Activated CD8-positive, alpha-beta T cell treated with anti-CD3 and anti-CD28 coated beads for 36 hours (primary cell): ENCODE measurements around the gene TBL1XR1. TPM values are rescaled to one million over a fixed set of nuclear protein-coding genes. Genes with fewer than 3 reads are reported as not detected.

Source experiments
- ATAC-seq: fragments of 200-7000 bp; cut with Tn5 transposase; one replicate; pipeline ENCODE4 v1.10.0; 2021; ENCODE audit warnings: mild to moderate bottlenecking, moderate library complexity
- CTCF ChIA-PET: fragments of 350-600 bp; sonication (Branson Sonifier 250); formaldehyde crosslinking; loops from one replicate; lab custom pipeline; 2021; ENCODE audit warnings: antibody characterized with exemption; lab: Charles Lee
- POLR2A ChIA-PET: fragments of 350-600 bp; sonication (Branson Sonifier 250); formaldehyde crosslinking; loops from one replicate; lab custom pipeline; 2021; ENCODE audit warnings: antibody characterized with exemption; lab: Charles Lee
- DNase-seq: peaks from one replicate; pipeline ENCODE4 v3.0.0-alpha.2; 2020
- H3K27ac Mint-ChIP-seq: one replicate; pipeline ENCODE4 v1.8.0; 2021; ENCODE audit warnings: mild to moderate bottlenecking, mixed read lengths
- H3K27me3 Mint-ChIP-seq: one replicate; pipeline ENCODE4 v1.8.0; 2021; ENCODE audit warnings: mixed read lengths
- H3K36me3 Mint-ChIP-seq: one replicate; pipeline ENCODE4 v1.8.0; 2021; ENCODE audit warnings: low read depth, mixed read lengths
- H3K4me1 Mint-ChIP-seq: one replicate; pipeline ENCODE4 v1.8.0; 2021; ENCODE audit warnings: low read depth, mixed read lengths
- H3K4me3 Mint-ChIP-seq: one replicate; pipeline ENCODE4 v1.8.0; 2021; ENCODE audit warnings: mild to moderate bottlenecking, moderate library complexity, mixed read lengths
- H3K9me3 Mint-ChIP-seq: one replicate; pipeline ENCODE4 v1.8.0; 2021; ENCODE audit warnings: mixed read lengths
- intact Hi-C: fragments of 100-400 bp; cut with micrococcal nuclease; formaldehyde crosslinking; loops from one replicate; pipeline ENCODE4 v1.10.0; 2022
- total RNA-seq, 2 experiments: library from RNA; stranded (reverse); gene quantifications; one replicate each; pipeline ENCODE4 v1.2.3, GENCODE V29; 2021
- TF ChIP-seq, protein P1 (sequence below): fragments of 200-600 bp; IDR thresholded peaks from one replicate; pipeline ENCODE4 v1.8.0; 2022; ENCODE audit warnings: antibody characterized with exemption, mild to moderate bottlenecking

Gene TBL1XR1
- total RNA-seq, 2 experiments from 2014 or later, result 153 to 158 TPM

DNA sequence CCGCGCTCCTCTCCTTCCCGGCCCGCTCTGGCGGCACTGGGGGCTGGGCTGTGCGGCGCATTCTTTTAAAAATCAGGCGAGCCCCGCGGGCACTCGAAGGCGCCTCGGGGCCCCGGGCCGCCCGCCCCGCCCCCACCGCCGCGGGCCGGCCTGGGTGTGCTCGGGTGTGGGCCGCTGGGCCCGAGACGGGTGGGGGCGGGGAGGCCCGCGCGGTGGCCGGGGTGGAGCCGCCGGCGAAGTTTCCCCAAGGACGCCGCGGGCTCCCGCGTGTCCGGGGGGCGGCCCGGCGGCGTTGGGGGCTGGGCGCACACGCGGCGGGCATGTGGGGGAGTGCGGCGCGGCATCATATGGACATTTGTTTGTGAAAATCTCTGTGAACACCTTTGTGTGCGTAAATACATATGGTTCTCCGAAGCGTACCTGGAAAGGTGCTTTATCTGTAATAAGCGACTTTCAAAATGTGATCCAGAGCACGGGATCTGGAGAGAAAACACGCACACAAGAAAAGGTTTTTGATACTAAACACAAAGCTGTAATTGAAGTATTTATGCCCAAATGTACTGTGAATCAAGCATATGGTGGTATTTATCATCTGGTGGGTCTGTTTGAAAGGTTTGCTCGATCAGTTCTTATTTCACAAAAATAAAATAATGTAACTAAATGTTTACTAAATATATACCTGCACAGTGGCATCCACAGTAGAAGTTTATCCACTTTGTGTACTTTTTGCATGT, 612 bp upstream of the TBL1XR1 start:
- Mint-ChIP-seq H3K4me3 (peak overlapping the region; percentile 73), H3K27ac (peak overlapping the region; percentile 93), H3K27me3 (no peaks in the 10 kb centered on the region), H3K4me1 (peaks cover 52% of the 10 kb centered on the region), H3K9me3 (no peaks in the 10 kb centered on the region), H3K36me3 (peaks cover 23% of the 10 kb centered on the region)
- intact Hi-C loops, result loop anchor here (1.0 to 5.0 kb wide), 4 partner anchors 117 to 162 kb away; no protein-coding TSS in a partner anchor
- POLR2A ChIA-PET, result interaction anchor here (0.6 to 6.5 kb wide), 8 partner anchors 14 to 190 kb away, joined by 3 to 111 read pairs (median 4); no protein-coding TSS in a partner anchor
- peak; percentile 68 for DNase-seq
- peak; percentile 32 for ATAC-seq
- TF ChIP-seq, protein P1, sequence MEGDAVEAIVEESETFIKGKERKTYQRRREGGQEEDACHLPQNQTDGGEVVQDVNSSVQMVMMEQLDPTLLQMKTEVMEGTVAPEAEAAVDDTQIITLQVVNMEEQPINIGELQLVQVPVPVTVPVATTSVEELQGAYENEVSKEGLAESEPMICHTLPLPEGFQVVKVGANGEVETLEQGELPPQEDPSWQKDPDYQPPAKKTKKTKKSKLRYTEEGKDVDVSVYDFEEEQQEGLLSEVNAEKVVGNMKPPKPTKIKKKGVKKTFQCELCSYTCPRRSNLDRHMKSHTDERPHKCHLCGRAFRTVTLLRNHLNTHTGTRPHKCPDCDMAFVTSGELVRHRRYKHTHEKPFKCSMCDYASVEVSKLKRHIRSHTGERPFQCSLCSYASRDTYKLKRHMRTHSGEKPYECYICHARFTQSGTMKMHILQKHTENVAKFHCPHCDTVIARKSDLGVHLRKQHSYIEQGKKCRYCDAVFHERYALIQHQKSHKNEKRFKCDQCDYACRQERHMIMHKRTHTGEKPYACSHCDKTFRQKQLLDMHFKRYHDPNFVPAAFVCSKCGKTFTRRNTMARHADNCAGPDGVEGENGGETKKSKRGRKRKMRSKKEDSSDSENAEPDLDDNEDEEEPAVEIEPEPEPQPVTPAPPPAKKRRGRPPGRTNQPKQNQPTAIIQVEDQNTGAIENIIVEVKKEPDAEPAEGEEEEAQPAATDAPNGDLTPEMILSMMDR, result no peak
- CTCF ChIA-PET, result interaction anchor here (0.7 to 1.7 kb wide), 12 partner anchors 52 to 444 kb away, joined by 3 to 6 read pairs (median 3); no protein-coding TSS in a partner anchor

DNA sequence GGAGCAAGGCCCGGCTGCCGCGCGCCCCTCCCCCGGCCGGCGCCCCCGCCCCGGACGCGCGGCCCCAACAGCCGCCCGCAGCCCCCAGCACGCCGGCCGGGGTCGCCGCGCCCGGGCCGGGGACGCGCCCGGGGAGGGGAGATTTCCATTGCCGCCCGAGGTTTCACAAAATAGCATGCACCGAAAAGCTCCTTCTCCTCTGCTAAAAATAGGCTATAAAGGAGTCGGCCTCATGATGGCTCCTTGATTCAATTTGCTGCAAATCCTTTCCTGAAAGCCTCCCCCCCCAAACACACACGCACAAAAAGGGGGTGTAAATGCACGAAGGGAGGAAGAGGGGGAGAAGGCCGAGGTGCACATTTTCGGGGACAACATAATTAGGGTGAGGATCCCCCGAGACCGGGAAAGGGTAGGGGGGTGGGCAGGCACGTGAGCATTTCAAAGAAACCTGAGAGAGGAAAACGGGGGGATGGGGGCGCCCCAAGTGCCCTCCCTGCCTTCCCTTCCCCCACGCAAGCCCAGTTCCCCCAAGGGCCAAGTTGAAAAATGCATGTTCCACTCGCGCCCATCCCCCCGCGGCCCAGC, 734 bp downstream of the TBL1XR1 start:
- peak; percentile 5 for ATAC-seq
- H3K4me3 Mint-ChIP-seq, result peak overlapping the region; percentile 92
- ChIA-PET POLR2A (interaction anchor here (0.6 to 6.5 kb wide), 13 partner anchors 12 to 482 kb away, joined by 3 to 111 read pairs (median 5); no protein-coding TSS in a partner anchor), CTCF (interaction anchor here (0.6 to 1.2 kb wide), 3 partner anchors 71 to 162 kb away, joined by 3 to 4 read pairs (median 3); no protein-coding TSS in a partner anchor)
- intact Hi-C loops, result loop anchor here (5.0 kb wide), 1 partner anchor 139 kb away; no protein-coding TSS in a partner anchor
- H3K27ac Mint-ChIP-seq, result peak overlapping the region; percentile 99
- peaks cover 46% of the 10 kb centered on the region for H3K4me1 Mint-ChIP-seq
- H3K9me3 Mint-ChIP-seq, result peaks cover 3% of the 10 kb centered on the region
- peak; percentile 79 for DNase-seq
- H3K36me3 Mint-ChIP-seq, result peaks cover 29% of the 10 kb centered on the region
- no peaks in the 10 kb centered on the region for H3K27me3 Mint-ChIP-seq
- TF ChIP-seq, protein P1, result no peak

DNA sequence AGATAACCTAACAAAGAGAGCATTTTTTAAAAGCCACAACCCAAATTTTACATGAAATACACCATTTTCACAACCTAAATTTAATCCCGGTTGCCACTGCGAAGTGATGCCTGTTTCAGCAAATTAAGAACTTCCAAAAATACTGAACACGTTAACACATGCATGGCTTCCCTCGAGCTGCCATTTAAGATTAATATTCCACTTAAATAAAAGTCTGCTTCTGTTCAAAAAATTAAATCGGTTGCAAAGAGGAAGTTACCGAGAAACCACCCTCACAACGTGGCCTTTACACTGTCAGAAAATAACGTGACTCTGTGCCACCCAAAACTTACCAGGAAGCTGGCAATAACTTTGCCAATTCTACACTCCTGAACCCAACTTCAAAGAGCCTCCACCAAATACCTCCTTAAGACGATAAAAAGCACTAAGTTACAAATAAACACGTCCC, 1.2 kb downstream of the TBL1XR1 start:
- peaks cover 51% of the 10 kb centered on the region for H3K4me1 Mint-ChIP-seq

DNA sequence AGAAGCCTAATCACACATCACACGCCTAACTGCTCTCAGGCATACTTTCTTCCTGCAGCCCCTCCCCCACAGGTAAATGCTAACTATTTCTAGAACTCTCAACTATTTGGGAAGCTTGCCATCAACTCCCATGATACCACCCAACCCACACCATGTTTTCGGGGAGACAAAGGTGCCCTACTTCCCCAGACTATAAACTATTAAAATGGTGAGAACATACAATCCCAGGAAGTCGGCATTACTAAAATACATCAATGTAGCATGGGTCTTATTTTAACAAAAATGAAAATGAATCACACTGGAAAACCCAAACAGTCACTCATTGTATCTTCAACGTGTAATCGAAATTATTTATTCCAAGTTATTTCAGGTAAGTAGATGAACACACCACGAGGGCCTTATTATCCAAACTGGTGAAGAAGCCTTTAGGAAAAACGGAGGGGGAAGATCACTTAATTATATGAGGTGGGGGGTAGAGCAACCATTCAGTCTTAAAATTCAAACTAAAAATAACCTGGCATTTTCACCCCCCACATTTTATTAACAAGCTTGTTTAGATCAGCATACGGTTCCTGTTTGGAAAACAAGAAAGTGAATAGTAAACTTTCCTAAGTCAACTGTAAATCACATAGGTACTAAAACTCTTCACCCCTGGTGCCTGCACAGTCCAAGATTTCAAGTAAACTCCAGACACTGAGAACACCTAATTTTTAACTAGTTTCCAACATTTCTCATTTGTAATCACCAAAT, 1.9 kb downstream of the TBL1XR1 start:
- CTCF ChIA-PET, result interaction anchor here (0.6 to 1.7 kb wide), 5 partner anchors 15 to 145 kb away, joined by 3 to 4 read pairs (median 4); no protein-coding TSS in a partner anchor
- Mint-ChIP-seq H3K4me1 (peaks cover 53% of the 10 kb centered on the region), H3K36me3 (peaks cover 35% of the 10 kb centered on the region), H3K27me3 (no peaks in the 10 kb centered on the region), H3K9me3 (peaks cover 3% of the 10 kb centered on the region), H3K27ac (peak overlapping the region; percentile 99), H3K4me3 (peak overlapping the region; percentile 92)
- POLR2A ChIA-PET, result interaction anchor here (0.6 to 6.5 kb wide), 15 partner anchors 11 to 232 kb away, joined by 3 to 111 read pairs (median 5); no protein-coding TSS in a partner anchor
- intact Hi-C loops, result loop anchor here (2.0 to 5.0 kb wide), 2 partner anchors 138 to 225 kb away; no protein-coding TSS in a partner anchor
- DNase-seq (peak; percentile 37), ATAC-seq (no peak)
- TF ChIP-seq, protein P1, result no peak

More for the DNA sequence above, 1.2 kb downstream of the TBL1XR1 start:
- Mint-ChIP-seq H3K36me3 (peaks cover 33% of the 10 kb centered on the region), H3K9me3 (peaks cover 3% of the 10 kb centered on the region), H3K27ac (peak overlapping the region; percentile 99), H3K27me3 (no peaks in the 10 kb centered on the region), H3K4me3 (peak overlapping the region; percentile 92)
- peak; percentile 35 for DNase-seq
- TF ChIP-seq, protein P1, result no peak
- no peak for ATAC-seq
- intact Hi-C loops, result loop anchor here (5.0 kb wide), 1 partner anchor 139 kb away; no protein-coding TSS in a partner anchor
- ChIA-PET POLR2A (interaction anchor here (0.6 to 6.5 kb wide), 17 partner anchors 11 to 482 kb away, joined by 3 to 111 read pairs (median 5); no protein-coding TSS in a partner anchor), CTCF (interaction anchor here (0.6 to 1.7 kb wide), 3 partner anchors 45 to 161 kb away, joined by 3 to 4 read pairs (median 4); no protein-coding TSS in a partner anchor)
